GM23338 (cell line): Measurements from ENCODE around the gene MYOZ2. TPM values are rescaled to one million over a fixed set of nuclear protein-coding genes. Genes with fewer than 3 reads are reported as not detected.
"Not testable (repeated sequence)": the region's sequence is repeated elsewhere in the genome, so short reads cannot be mapped to it uniquely, and the experiment has no call there.

ENCODE experiments used
- ATAC-seq: fragments of 200-7000 bp; cut with Tn5 transposase; 3 replicates; pipeline ENCODE4 v1.9.1; 2020
- DNase-seq: peaks from one replicate; pipeline ENCODE4 v3.0.0-alpha.2; 2015; ENCODE audit warnings: low spot score
- H2AFZ ChIP-seq: fragments of 200-600 bp; sonication (generic); 2 replicates; pipeline ENCODE4 v1.8.0; 2016; ENCODE audit warnings: antibody characterized with exemption, mild to moderate bottlenecking, moderate library complexity
- H3F3A ChIP-seq: fragments of 200-600 bp; sonication (generic); replicated peaks from 2 replicates; pipeline ENCODE4 v1.8.0; 2017; ENCODE audit warnings: antibody characterized with exemption, mixed run types, low read depth
- H3K27ac ChIP-seq: fragments of 200-600 bp; sonication (generic); 2 replicates; pipeline ENCODE4 v1.6.1; 2016; ENCODE audit warnings: low read depth
- H3K27me3 ChIP-seq: fragments of 200-600 bp; sonication (generic); 2 replicates; pipeline ENCODE4 v1.8.0; 2016; ENCODE audit warnings: mild to moderate bottlenecking, mixed run types, moderate library complexity; ENCODE audit not compliant: insufficient read depth
- H3K36me3 ChIP-seq: fragments of 200-600 bp; sonication (generic); 2 replicates; pipeline ENCODE4 v1.8.0; 2016; ENCODE audit warnings: mild to moderate bottlenecking; ENCODE audit not compliant: insufficient read depth
- H3K4me1 ChIP-seq: fragments of 200-600 bp; sonication (generic); 2 replicates; pipeline ENCODE4 v1.8.0; 2016; ENCODE audit warnings: mild to moderate bottlenecking, moderate library complexity; ENCODE audit not compliant: insufficient read depth
- H3K4me2 ChIP-seq: fragments of 200-600 bp; sonication (generic); 2 replicates; pipeline ENCODE4 v1.7.1; 2017; ENCODE audit warnings: mixed run types
- H3K4me3 ChIP-seq: fragments of 200-600 bp; sonication (generic); 2 replicates; pipeline ENCODE4 v1.6.1; 2016; ENCODE audit warnings: mixed run types
- H3K79me2 ChIP-seq: fragments of 200-600 bp; sonication (generic); replicated peaks from 2 replicates; pipeline ENCODE4 v1.8.0; 2017; ENCODE audit warnings: mild to moderate bottlenecking; ENCODE audit not compliant: insufficient read depth
- H3K9me2 ChIP-seq: fragments of 200-600 bp; sonication (generic); 2 replicates; pipeline ENCODE4 v1.8.0; 2017; ENCODE audit not compliant: insufficient read depth
- H4K20me1 ChIP-seq: fragments of 200-600 bp; sonication (generic); replicated peaks from 2 replicates; pipeline ENCODE4 v1.8.0; 2017; ENCODE audit warnings: mild to moderate bottlenecking; ENCODE audit not compliant: insufficient read depth
- H3K27ac Mint-ChIP-seq: 2 replicates; pipeline ENCODE4 v1.8.0; 2020; ENCODE audit warnings: inconsistent platforms, mild to moderate bottlenecking, moderate library complexity, mixed read lengths
- H3K27me3 Mint-ChIP-seq: 3 replicates; pipeline ENCODE4 v1.8.0; 2022; ENCODE audit warnings: low read depth, mild to moderate bottlenecking, moderate library complexity, mixed read lengths, inconsistent platforms; ENCODE audit not compliant: insufficient read depth, poor library complexity
- H3K36me3 Mint-ChIP-seq: 3 replicates; pipeline ENCODE4 v1.8.0; 2021; ENCODE audit warnings: low read depth, mild to moderate bottlenecking, inconsistent platforms, moderate library complexity, mixed read lengths
- H3K4me1 Mint-ChIP-seq: 3 replicates; pipeline ENCODE4 v1.8.0; 2020; ENCODE audit warnings: mild to moderate bottlenecking, inconsistent platforms, mixed read lengths
- H3K4me3 Mint-ChIP-seq: 3 replicates; pipeline ENCODE4 v1.8.0; 2021; ENCODE audit warnings: moderate library complexity, mild to moderate bottlenecking, inconsistent platforms, mixed read lengths
- H3K9me3 Mint-ChIP-seq: 3 replicates; pipeline ENCODE4 v1.8.0; 2020; ENCODE audit warnings: moderate library complexity, mild to moderate bottlenecking, inconsistent platforms, mixed read lengths
- CREB1 ChIP-seq: fragments of 250-450 bp; sonication (Bioruptor Pico); IDR thresholded peaks from 2 replicates; pipeline ENCODE4 v1.5.0; 2020; ENCODE audit warnings: low read depth, mild to moderate bottlenecking, moderate library complexity
- EZH2 ChIP-seq: fragments of 200-600 bp; sonication (generic); IDR thresholded peaks from one replicate; pipeline ENCODE4 v1.8.0; 2017; ENCODE audit warnings: antibody characterized with exemption, mild to moderate bottlenecking, low read depth; ENCODE audit not compliant: unreplicated experiment
- EZH2phosphoT487 ChIP-seq: fragments of 200-600 bp; sonication (generic); IDR thresholded peaks from one replicate; pipeline ENCODE4 v1.8.1; 2018; ENCODE audit warnings: antibody characterized with exemption; ENCODE audit not compliant: unreplicated experiment
- JUNB ChIP-seq: IDR thresholded peaks from one replicate; pipeline ENCODE4 v1.6.1; 2016; ENCODE audit warnings: antibody characterized with exemption; ENCODE audit not compliant: unreplicated experiment
- NANOG ChIP-seq: IDR thresholded peaks from 2 replicates; pipeline ENCODE4 v1.6.1; 2016; ENCODE audit warnings: antibody characterized with exemption, borderline replicate concordance
- POLR2AphosphoS5 ChIP-seq: IDR thresholded peaks from 2 replicates; pipeline ENCODE4 v1.6.1; 2016; ENCODE audit warnings: antibody characterized with exemption, low read depth
- STAT1 ChIP-seq: IDR thresholded peaks from one replicate; pipeline ENCODE4 v1.6.1; 2016; ENCODE audit warnings: antibody characterized with exemption; ENCODE audit not compliant: unreplicated experiment
- ZNF114 ChIP-seq: fragments of 250-450 bp; sonication (Bioruptor Pico); IDR thresholded peaks from 2 replicates; pipeline ENCODE4 v1.5.0; 2020; ENCODE audit warnings: mild to moderate bottlenecking, moderate library complexity
- ZNF331 ChIP-seq: fragments of 250-450 bp; sonication (Bioruptor Pico); IDR thresholded peaks from 2 replicates; pipeline ENCODE4 v1.5.0; 2020; ENCODE audit warnings: low read depth, mild to moderate bottlenecking, moderate library complexity
- polyA plus RNA-seq: library from polyadenylated mRNA; unstranded; fragments of >200 nt; fragmentation: Nextera tagmentation; extraction: Ambion mirVana; gene quantifications from 2 replicates; pipeline ENCODE4 v1.2.1, GENCODE V29; 2016
- total RNA-seq: library from RNA; depleted of rRNA; stranded (reverse); fragments of >200 nt; shearing (Covaris generic); gene quantifications from 2 replicates; pipeline ENCODE4 v1.2.3, GENCODE V29; 2014
- TF ChIP-seq, protein P1 (sequence below): fragments of 250-450 bp; sonication (Bioruptor Pico); IDR thresholded peaks from 2 replicates; pipeline ENCODE4 v1.5.0; 2020; ENCODE audit warnings: mild to moderate bottlenecking, moderate library complexity

MYOZ2 gene
- total and polyA plus RNA-seq, 2 experiments from 2014 or later = not detected

DNA sequence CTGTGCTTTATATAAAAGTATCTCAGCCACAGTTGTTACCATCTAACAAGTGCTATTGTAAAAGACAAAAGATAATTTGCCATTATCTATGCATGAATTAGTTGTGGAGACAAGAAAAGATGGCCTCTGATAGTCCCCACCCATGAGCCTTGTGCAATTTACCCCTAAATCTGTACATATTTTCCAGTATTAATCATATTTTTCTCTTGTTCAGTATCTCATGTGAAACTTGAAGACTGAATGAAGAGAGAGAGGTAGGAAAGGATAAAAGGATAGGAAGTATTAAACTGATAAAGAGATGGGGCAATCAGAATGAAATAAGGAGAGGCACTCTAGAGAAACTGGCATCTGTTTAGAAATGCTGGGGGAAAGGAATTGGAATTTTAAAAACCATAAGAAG, 3.7 kb downstream of the MYOZ2 start (continued):
- TF ChIP-seq ZNF331 (CRISPR knock-in tag) (no peak), EZH2 (no peak), ZNF114 (no peak), EZH2phosphoT487 (no peak), JUNB (no peak), STAT1 (no peak), CREB1 (CRISPR knock-in tag) (no peak)

DNA sequence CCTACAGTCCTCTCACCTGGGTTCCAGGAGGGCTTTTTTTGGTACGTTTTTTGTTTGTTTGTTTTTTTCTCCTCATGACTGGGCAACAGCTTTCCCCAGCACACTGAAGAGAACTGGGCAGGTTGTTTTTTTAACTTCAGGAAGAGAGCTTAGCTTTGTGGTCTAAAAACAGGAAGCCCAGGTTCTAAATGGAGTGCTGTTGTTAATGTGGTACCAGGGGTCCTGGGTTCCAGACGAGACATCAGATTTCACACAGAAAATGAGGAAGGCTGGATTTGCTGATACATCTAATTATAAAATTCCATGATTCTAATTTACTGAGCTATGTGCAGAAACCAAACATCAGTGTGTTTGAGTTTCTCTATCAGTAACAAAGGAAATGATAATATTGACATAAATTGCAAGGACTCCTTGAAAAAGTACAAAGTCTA, 4.2 kb downstream of the MYOZ2 start:
- Mint-ChIP-seq H3K27me3 (no peaks in the 10 kb centered on the region), H3K4me3 (no peak overlapping the region), H3K27ac (no peak overlapping the region), H3K4me1 (peaks cover 9% of the 10 kb centered on the region), H3K36me3 (no peaks in the 10 kb centered on the region), H3K9me3 (no peaks in the 10 kb centered on the region)
- Histone ChIP-seq H3F3A (no peaks in the 10 kb centered on the region), H4K20me1 (no peaks in the 10 kb centered on the region), H3K9me2 (no peaks in the 10 kb centered on the region), H2AFZ (peak overlapping the region; percentile 67; the same call in 1 of the 2 replicates), H3K4me1 (no peaks in the 10 kb centered on the region), H3K4me3 (no peak overlapping the region), H3K4me2 (no peak overlapping the region), H3K36me3 (no peaks in the 10 kb centered on the region), H3K79me2 (no peaks in the 10 kb centered on the region), H3K27ac (no peak overlapping the region), H3K27me3 (no peaks in the 10 kb centered on the region)
- TF ChIP-seq ZNF331 (CRISPR knock-in tag) (no peak), JUNB (no peak), STAT1 (no peak)
- ATAC-seq (no peak), DNase-seq (no peak)

DNA sequence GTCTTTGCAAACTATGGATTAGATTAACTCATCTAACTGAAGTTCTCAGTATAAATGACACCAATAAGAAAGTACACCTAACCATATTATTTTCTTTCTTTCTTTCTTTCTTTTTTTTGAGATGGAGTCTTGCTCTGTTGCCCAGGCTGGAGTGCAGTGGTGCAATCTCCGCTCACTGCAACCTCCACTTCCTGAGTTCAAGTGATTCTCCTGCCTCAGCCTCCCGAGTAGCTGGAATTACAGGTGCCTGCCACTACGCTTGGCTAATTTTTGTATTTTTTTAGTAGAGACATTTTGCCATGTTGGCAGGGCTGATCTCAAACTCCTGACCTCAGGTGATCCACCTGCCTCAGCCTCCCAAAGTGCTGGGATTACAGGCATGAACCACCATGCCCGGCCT, 5.7 kb downstream of the MYOZ2 start:
- H3K9me3 Mint-ChIP-seq, H3K9me2 ChIP-seq, H4K20me1 ChIP-seq, H3K36me3 Mint-ChIP-seq, DNase-seq, H2AFZ ChIP-seq, H3K27me3 ChIP-seq, ATAC-seq, H3K4me1 ChIP-seq, H3K4me3 ChIP-seq, H3K79me2 ChIP-seq, H3K4me3 Mint-ChIP-seq, H3K4me2 ChIP-seq, H3K27ac Mint-ChIP-seq, H3K36me3 ChIP-seq, H3K27me3 Mint-ChIP-seq, H3K27ac ChIP-seq, H3F3A ChIP-seq, H3K4me1 Mint-ChIP-seq: not testable (repeated sequence)

DNA sequence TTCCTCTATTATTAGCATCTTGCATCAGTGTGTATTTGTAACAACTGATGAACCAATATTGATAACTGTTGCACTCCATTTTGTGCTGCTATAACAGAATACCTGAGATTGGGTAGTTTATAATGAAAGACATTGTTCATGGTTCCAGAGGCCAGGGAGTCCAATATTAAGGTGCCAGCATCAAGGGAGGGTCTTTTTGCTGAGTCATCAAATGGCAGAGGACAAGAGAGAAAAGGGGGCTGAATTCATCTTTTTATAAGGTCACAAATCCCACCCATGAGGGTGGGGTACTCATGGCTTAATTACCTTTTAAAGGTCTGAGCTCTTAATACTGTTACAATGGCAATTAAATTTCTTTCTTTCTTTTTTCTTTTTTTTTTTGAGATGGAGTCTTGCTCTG, 7.2 kb downstream of the MYOZ2 start:
- no peak overlapping the region for H2AFZ ChIP-seq
- H3K4me3 Mint-ChIP-seq = no peak overlapping the region
- H3K4me2 ChIP-seq = no peak overlapping the region
- no peaks in the 10 kb centered on the region for H3K36me3 ChIP-seq
- H3K4me1 Mint-ChIP-seq = peaks cover 9% of the 10 kb centered on the region
- no peaks in the 10 kb centered on the region for H3K9me2 ChIP-seq
- no peaks in the 10 kb centered on the region for H4K20me1 ChIP-seq
- peak overlapping the region; percentile 75 for H3K27ac Mint-ChIP-seq
- H3F3A ChIP-seq = no peaks in the 10 kb centered on the region
- no peaks in the 10 kb centered on the region for H3K36me3 Mint-ChIP-seq
- H3K9me3 Mint-ChIP-seq = no peaks in the 10 kb centered on the region
- no peaks in the 10 kb centered on the region for H3K27me3 Mint-ChIP-seq
- DNase-seq (no peak), ATAC-seq (no peak)
- H3K79me2 ChIP-seq = no peaks in the 10 kb centered on the region
- H3K27ac ChIP-seq = no peak overlapping the region
- H3K27me3 ChIP-seq = no peaks in the 10 kb centered on the region
- H3K4me1 ChIP-seq = no peaks in the 10 kb centered on the region
- H3K4me3 ChIP-seq = no peak overlapping the region
- TF ChIP-seq JUNB (no peak), ZNF114 (no peak), POLR2AphosphoS5 (no peak), NANOG (no peak)
- TF ChIP-seq, protein P1, sequence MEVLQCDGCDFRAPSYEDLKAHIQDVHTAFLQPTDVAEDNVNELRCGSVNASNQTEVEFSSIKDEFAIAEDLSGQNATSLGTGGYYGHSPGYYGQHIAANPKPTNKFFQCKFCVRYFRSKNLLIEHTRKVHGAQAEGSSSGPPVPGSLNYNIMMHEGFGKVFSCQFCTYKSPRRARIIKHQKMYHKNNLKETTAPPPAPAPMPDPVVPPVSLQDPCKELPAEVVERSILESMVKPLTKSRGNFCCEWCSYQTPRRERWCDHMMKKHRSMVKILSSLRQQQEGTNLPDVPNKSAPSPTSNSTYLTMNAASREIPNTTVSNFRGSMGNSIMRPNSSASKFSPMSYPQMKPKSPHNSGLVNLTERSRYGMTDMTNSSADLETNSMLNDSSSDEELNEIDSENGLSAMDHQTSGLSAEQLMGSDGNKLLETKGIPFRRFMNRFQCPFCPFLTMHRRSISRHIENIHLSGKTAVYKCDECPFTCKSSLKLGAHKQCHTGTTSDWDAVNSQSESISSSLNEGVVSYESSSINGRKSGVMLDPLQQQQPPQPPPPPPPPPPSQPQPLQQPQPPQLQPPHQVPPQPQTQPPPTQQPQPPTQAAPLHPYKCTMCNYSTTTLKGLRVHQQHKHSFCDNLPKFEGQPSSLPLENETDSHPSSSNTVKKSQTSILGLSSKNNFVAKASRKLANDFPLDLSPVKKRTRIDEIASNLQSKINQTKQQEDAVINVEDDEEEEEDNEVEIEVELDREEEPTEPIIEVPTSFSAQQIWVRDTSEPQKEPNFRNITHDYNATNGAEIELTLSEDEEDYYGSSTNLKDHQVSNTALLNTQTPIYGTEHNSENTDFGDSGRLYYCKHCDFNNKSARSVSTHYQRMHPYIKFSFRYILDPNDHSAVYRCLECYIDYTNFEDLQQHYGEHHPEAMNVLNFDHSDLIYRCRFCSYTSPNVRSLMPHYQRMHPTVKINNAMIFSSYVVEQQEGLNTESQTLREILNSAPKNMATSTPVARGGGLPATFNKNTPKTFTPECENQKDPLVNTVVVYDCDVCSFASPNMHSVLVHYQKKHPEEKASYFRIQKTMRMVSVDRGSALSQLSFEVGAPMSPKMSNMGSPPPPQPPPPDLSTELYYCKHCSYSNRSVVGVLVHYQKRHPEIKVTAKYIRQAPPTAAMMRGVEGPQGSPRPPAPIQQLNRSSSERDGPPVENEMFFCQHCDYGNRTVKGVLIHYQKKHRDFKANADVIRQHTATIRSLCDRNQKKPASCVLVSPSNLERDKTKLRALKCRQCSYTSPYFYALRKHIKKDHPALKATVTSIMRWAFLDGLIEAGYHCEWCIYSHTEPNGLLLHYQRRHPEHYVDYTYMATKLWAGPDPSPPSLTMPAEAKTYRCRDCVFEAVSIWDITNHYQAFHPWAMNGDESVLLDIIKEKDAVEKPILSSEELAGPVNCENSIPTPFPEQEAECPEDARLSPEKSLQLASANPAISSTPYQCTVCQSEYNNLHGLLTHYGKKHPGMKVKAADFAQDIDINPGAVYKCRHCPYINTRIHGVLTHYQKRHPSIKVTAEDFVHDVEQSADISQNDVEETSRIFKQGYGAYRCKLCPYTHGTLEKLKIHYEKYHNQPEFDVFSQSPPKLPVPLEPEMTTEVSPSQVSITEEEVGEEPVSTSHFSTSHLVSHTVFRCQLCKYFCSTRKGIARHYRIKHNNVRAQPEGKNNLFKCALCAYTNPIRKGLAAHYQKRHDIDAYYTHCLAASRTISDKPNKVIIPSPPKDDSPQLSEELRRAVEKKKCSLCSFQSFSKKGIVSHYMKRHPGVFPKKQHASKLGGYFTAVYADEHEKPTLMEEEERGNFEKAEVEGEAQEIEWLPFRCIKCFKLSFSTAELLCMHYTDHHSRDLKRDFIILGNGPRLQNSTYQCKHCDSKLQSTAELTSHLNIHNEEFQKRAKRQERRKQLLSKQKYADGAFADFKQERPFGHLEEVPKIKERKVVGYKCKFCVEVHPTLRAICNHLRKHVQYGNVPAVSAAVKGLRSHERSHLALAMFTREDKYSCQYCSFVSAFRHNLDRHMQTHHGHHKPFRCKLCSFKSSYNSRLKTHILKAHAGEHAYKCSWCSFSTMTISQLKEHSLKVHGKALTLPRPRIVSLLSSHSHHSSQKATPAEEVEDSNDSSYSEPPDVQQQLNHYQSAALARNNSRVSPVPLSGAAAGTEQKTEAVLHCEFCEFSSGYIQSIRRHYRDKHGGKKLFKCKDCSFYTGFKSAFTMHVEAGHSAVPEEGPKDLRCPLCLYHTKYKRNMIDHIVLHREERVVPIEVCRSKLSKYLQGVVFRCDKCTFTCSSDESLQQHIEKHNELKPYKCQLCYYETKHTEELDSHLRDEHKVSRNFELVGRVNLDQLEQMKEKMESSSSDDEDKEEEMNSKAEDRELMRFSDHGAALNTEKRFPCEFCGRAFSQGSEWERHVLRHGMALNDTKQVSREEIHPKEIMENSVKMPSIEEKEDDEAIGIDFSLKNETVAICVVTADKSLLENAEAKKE (CRISPR knock-in tag) = no peak
